Measurements from ENCODE around the gene IPO11.
"Not testable (repeated sequence)": the region's sequence is repeated elsewhere in the genome, so short reads cannot be mapped to it uniquely, and the experiment has no call there.

Gene IPO11

GRCh38 chr5:62448528-62448927 is 36.0 kb downstream of the IPO11 start:
- DNase-seq (ENCODE audit: low read depth, low spot score) = no peak

- no peak for DNase-seq (ENCODE audit: low read depth, low spot score)
These were observed 37.7 kb downstream of the IPO11 start for GRCh38 chr5:62450259-62450658.

- no peak for DNase-seq (ENCODE audit: low read depth, low spot score)
These were observed 44.5 kb downstream of the IPO11 start for GRCh38 chr5:62457071-62457470.

GRCh38 chr5:62460578-62460983 is 48.0 kb downstream of the IPO11 start:
- no peak for DNase-seq (ENCODE audit: low read depth, low spot score)

- DNase-seq (ENCODE audit: low read depth, low spot score) = no peak
These were observed 49.0 kb downstream of the IPO11 start for GRCh38 chr5:62461561-62461960.

GRCh38 chr5:62465985-62466925 is 53.7 kb downstream of the IPO11 start:
- no peak for DNase-seq (ENCODE audit: low read depth, low spot score)

GRCh38 chr5:62473209-62473608 is 60.6 kb downstream of the IPO11 start:
- DNase-seq (ENCODE audit: low read depth, low spot score) = no peak

- DNase-seq (ENCODE audit: low read depth, low spot score) = no peak
These were observed 62.5 kb downstream of the IPO11 start for GRCh38 chr5:62475072-62475471.

GRCh38 chr5:62477801-62478200 is 65.2 kb downstream of the IPO11 start:
- DNase-seq (ENCODE audit: low read depth, low spot score) = no peak

GRCh38 chr5:62483556-62483955 is 71.0 kb downstream of the IPO11 start:
- DNase-seq (ENCODE audit: low read depth, low spot score) = no peak

GRCh38 chr5:62486672-62487071 is 74.1 kb downstream of the IPO11 start:
- no peak for DNase-seq (ENCODE audit: low read depth, low spot score)

- no peak for DNase-seq (ENCODE audit: low read depth, low spot score)
These were observed 76.0 kb downstream of the IPO11 start for GRCh38 chr5:62488531-62488930.

- no peak for DNase-seq (ENCODE audit: low read depth, low spot score)
These were observed 76.9 kb downstream of the IPO11 start for GRCh38 chr5:62489471-62489870.

GRCh38 chr5:62494772-62495171 is 82.2 kb downstream of the IPO11 start:
- DNase-seq (ENCODE audit: low read depth, low spot score) = no peak

GRCh38 chr5:62496876-62497275 is 84.3 kb downstream of the IPO11 start:
- DNase-seq (ENCODE audit: low read depth, low spot score) = no peak

- no peak for DNase-seq (ENCODE audit: low read depth, low spot score)
These were observed 86.4 kb downstream of the IPO11 start for GRCh38 chr5:62498961-62499360.

GRCh38 chr5:62499756-62500155 is 87.2 kb downstream of the IPO11 start:
- no peak for DNase-seq (ENCODE audit: low read depth, low spot score)

GRCh38 chr5:62502456-62503101 is 90.0 kb downstream of the IPO11 start:
- DNase-seq (ENCODE audit: low read depth, low spot score) = no peak

GRCh38 chr5:62504129-62504528 is 91.6 kb downstream of the IPO11 start:
- no peak for DNase-seq (ENCODE audit: low read depth, low spot score)

GRCh38 chr5:62506659-62507460 is 94.3 kb downstream of the IPO11 start:
- DNase-seq (ENCODE audit: low read depth, low spot score) = no peak

- not testable (repeated sequence) for DNase-seq (ENCODE audit: low read depth, low spot score)
These were observed 96.2 kb downstream of the IPO11 start for GRCh38 chr5:62508760-62509159.

- DNase-seq (ENCODE audit: low read depth, low spot score) = no peak
These were observed 97.2 kb downstream of the IPO11 start for GRCh38 chr5:62509806-62510205.

All from brain pericyte (primary cell).